Uterus (tissue), 4 donors: ENCODE measurements around the gene SLCO2B1. TPM values are rescaled to one million over a fixed set of nuclear protein-coding genes. Genes with fewer than 3 reads are reported as not detected.

ENCODE experiments used
- DNase-seq, 2 donors: peaks; one replicate each; pipeline ENCODE4 v3.0.0-alpha.2; 2019 to 2020
- H3K27ac ChIP-seq, 2 donors: fragments of 200-600 bp; sonication (generic); 1 replicate in 1 of 2; 2 replicates in 1 of 2; pipeline ENCODE4 v1.5.1; 2016 to 2018
- H3K27me3 ChIP-seq, 2 donors: fragments of 200-600 bp; sonication (generic); one replicate each; pipeline ENCODE4 v1.5.1; 2018 to 2019; ENCODE audit warnings: control low read depth in 1 of 2
- H3K36me3 ChIP-seq, 2 donors: fragments of 200-600 bp; sonication (generic); one replicate each; pipeline ENCODE4 v1.5.1; 2019; ENCODE audit warnings: control low read depth in 1 of 2
- H3K4me1 ChIP-seq, 2 donors: fragments of 200-600 bp; sonication (generic); one replicate each; pipeline ENCODE4 v1.5.1; 2018 to 2019; ENCODE audit warnings: control low read depth in 1 of 2
- H3K4me3 ChIP-seq, 2 donors: fragments of 200-600 bp; sonication (generic); 1 replicate in 1 of 2; 2 replicates in 1 of 2; pipeline ENCODE4 v1.5.1; 2018 to 2019; ENCODE audit warnings: mild to moderate bottlenecking in 1 of 2
- H3K9me3 ChIP-seq, 2 donors: fragments of 200-600 bp; sonication (generic); one replicate each; pipeline ENCODE4 v1.5.1; 2019; ENCODE audit warnings: control low read depth in 1 of 2
- CTCF ChIP-seq, 4 experiments: fragments of 200-600 bp in 2 of 4; fragments of 450-650 bp in 2 of 4; sonication (generic) in 2 of 4; IDR thresholded peaks; one replicate each; pipeline ENCODE4 v1.5.1; 2016 to 2019; ENCODE audit warnings: antibody characterized with exemption in 4 of 4, mild to moderate bottlenecking in 2 of 4, moderate library complexity in 1 of 4
- POLR2A ChIP-seq, 2 donors: fragments of 450-650 bp; IDR thresholded peaks; one replicate each; pipeline ENCODE4 v1.6.1; 2016; ENCODE audit warnings: antibody characterized with exemption in 2 of 2, mild to moderate bottlenecking in 1 of 2, moderate library complexity in 1 of 2
- intact Hi-C: fragments of 100-400 bp; cut with DNase I; formaldehyde crosslinking; loops from one replicate; pipeline ENCODE4 v1.15.1; 2023; ENCODE audit warnings: low total_unique reads
- total RNA-seq, 4 donors: library from RNA; depleted of rRNA in 3 of 4; stranded (reverse); fragments of >200 nt in 3 of 4; gene quantifications; one replicate each; pipeline versions ENCODE4 v1.1.0 to v1.2.4, GENCODE V29; 2014 to 2023
- donor health status: DM: yes; HTN: yes; CAD: no.

The SLCO2B1 gene
- total RNA-seq, 4 donors from 2014 or later: 11.8 to 58.1 (median 31.8) TPM

GRCh38 chr11:75193711-75194110, 42.8 kb downstream of the SLCO2B1 start:
- no peaks in the 10 kb centered on the region for H3K27me3 ChIP-seq
- intact Hi-C loops: no loop called here
- H3K4me1 ChIP-seq: peaks cover 0 to 6% of the 10 kb centered on the region in 2 donors
- TF ChIP-seq CTCF (IDR thresholded peaks at IDR 0.05) (no peak), POLR2A (IDR thresholded peaks at IDR 0.05) (no peak)
- H3K4me3 ChIP-seq: no peak overlapping the region
- no peak overlapping the region for H3K27ac ChIP-seq
- H3K9me3 ChIP-seq: no peaks in the 10 kb centered on the region
- DNase-seq: no peak
- no peaks in the 10 kb centered on the region for H3K36me3 ChIP-seq

GRCh38 chr11:75194147-75194546, 43.2 kb downstream of the SLCO2B1 start:
- no peaks in the 10 kb centered on the region for H3K9me3 ChIP-seq
- H3K4me1 ChIP-seq: peaks cover 0 to 6% of the 10 kb centered on the region in 2 donors
- intact Hi-C loops: no loop called here
- no peak overlapping the region for H3K4me3 ChIP-seq
- no peak overlapping the region for H3K27ac ChIP-seq
- H3K36me3 ChIP-seq: no peaks in the 10 kb centered on the region
- no peak for DNase-seq
- TF ChIP-seq CTCF (IDR thresholded peaks at IDR 0.05) (no peak), POLR2A (IDR thresholded peaks at IDR 0.05) (no peak)
- H3K27me3 ChIP-seq: no peaks in the 10 kb centered on the region

GRCh38 chr11:75195167-75195962, 44.5 kb downstream of the SLCO2B1 start:
- intact Hi-C loops: no loop called here
- no peaks in the 10 kb centered on the region for H3K36me3 ChIP-seq
- no peak overlapping the region for H3K4me3 ChIP-seq
- DNase-seq: peak; percentile 37 to 48
- no peaks in the 10 kb centered on the region for H3K27me3 ChIP-seq
- H3K9me3 ChIP-seq: no peaks in the 10 kb centered on the region
- H3K4me1 ChIP-seq: peaks cover 0 to 6% of the 10 kb centered on the region in 2 donors
- no peak for TF ChIP-seq POLR2A (IDR thresholded peaks at IDR 0.05)
- TF ChIP-seq CTCF (IDR thresholded peaks at IDR 0.05): no peak
- H3K27ac ChIP-seq: no peak overlapping the region

- no peak for DNase-seq
- no peak overlapping the region for H3K27ac ChIP-seq
- TF ChIP-seq CTCF (IDR thresholded peaks at IDR 0.05) (no peak), POLR2A (IDR thresholded peaks at IDR 0.05) (no peak)
- intact Hi-C loops: no loop called here
- H3K9me3 ChIP-seq: no peaks in the 10 kb centered on the region
- no peak overlapping the region for H3K4me3 ChIP-seq
- H3K27me3 ChIP-seq: no peaks in the 10 kb centered on the region
- H3K4me1 ChIP-seq: peaks cover 0 to 6% of the 10 kb centered on the region in 2 donors
- H3K36me3 ChIP-seq: no peaks in the 10 kb centered on the region
These were observed 45.5 kb downstream of the SLCO2B1 start for GRCh38 chr11:75196426-75196825.

- H3K4me1 ChIP-seq: peaks cover 0 to 6% of the 10 kb centered on the region in 2 donors
- DNase-seq: no peak
- intact Hi-C loops: no loop called here
- no peaks in the 10 kb centered on the region for H3K9me3 ChIP-seq
- no peaks in the 10 kb centered on the region for H3K36me3 ChIP-seq
- TF ChIP-seq CTCF (IDR thresholded peaks at IDR 0.05) (no peak), POLR2A (IDR thresholded peaks at IDR 0.05) (no peak)
- no peaks in the 10 kb centered on the region for H3K27me3 ChIP-seq
- H3K4me3 ChIP-seq: no peak overlapping the region
- no peak overlapping the region for H3K27ac ChIP-seq
These were observed 46.8 kb downstream of the SLCO2B1 start for GRCh38 chr11:75197512-75198277.
